Endothelial cell of umbilical vein (primary cell): ENCODE data around the gene TEAD4. TPM values are rescaled to one million over a fixed set of nuclear protein-coding genes. Genes with fewer than 3 reads are reported as not detected.

ENCODE experiments used
- BruUV-seq: library from RNA; stranded (reverse); fragments of 400-500 nt; replicated peaks from 2 replicates; lab custom pipeline; 2021; lab: Mats Ljungman, UMichigan
- CTCF ChIA-PET: fragments of 300-600, 350-600 bp; sonication (Branson Sonifier 250); formaldehyde crosslinking; loops from one replicate; lab custom pipeline; 2021; ENCODE audit warnings: antibody characterized with exemption, inconsistent platforms; lab: Charles Lee
- POLR2A ChIA-PET: fragments of 300-600, 350-600 bp; sonication (Branson Sonifier 250); formaldehyde crosslinking; loops from one replicate; lab custom pipeline; 2021; ENCODE audit warnings: antibody characterized with exemption, inconsistent platforms; lab: Charles Lee
- DNase-seq: peaks from one replicate; pipeline ENCODE4 v3.0.0-alpha.2; 2011; ENCODE audit warnings: low read depth, low spot score
- FAIRE-seq: peaks from 2 replicates; lab custom pipeline; 2011; peaks lifted over from hg19 to GRCh38; lab: Jason Lieb, UNC
- H2AFZ ChIP-seq: 2 replicates; pipeline ENCODE4 v1.6.0; 2012; ENCODE audit warnings: low read depth, low read length, control low read depth, inconsistent platforms
- H3K27ac ChIP-seq: 2 replicates; pipeline ENCODE4 v1.5.1; 2011; ENCODE audit warnings: low read depth, mild to moderate bottlenecking, control low read depth, low read length, moderate library complexity; ENCODE audit not compliant: insufficient read depth
- H3K27me3 ChIP-seq, 2 experiments: 2 replicates each; pipeline versions ENCODE4 v1.6.0 to v1.6.1; 2011; ENCODE audit warnings: low read length in 2 of 2, mixed read lengths in 1 of 2; ENCODE audit not compliant: control insufficient read depth in 2 of 2, insufficient read depth in 2 of 2
- H3K36me3 ChIP-seq, 2 experiments: 2 replicates in 1 of 2; 3 replicates in 1 of 2; pipeline ENCODE4 v1.5.1; 2011; ENCODE audit warnings: low read length in 2 of 2, mild to moderate bottlenecking in 1 of 2, moderate library complexity in 1 of 2; ENCODE audit not compliant: control insufficient read depth in 2 of 2, insufficient read depth in 2 of 2; ENCODE audit errors: extremely low read depth in 1 of 2
- H3K4me1 ChIP-seq: 3 replicates; pipeline ENCODE4 v1.5.1; 2011; ENCODE audit warnings: mild to moderate bottlenecking, low read length; ENCODE audit not compliant: control insufficient read depth, insufficient read depth; ENCODE audit errors: extremely low read depth
- H3K4me2 ChIP-seq: 2 replicates; pipeline ENCODE4 v1.6.1; 2011; ENCODE audit warnings: low read length, control low read depth, mixed read lengths; ENCODE audit not compliant: insufficient read depth
- H3K4me3 ChIP-seq, 3 experiments: fragments of 200-600 bp in 1 of 3; sonication (generic), shearing (Covaris generic) in 1 of 3; replicated peaks in 1 of 3; 2 replicates each; pipeline ENCODE4 v1.5.1; 2011 to 2016; ENCODE audit warnings: control low read depth in 3 of 3, low read length in 3 of 3, mild to moderate bottlenecking in 2 of 3, inconsistent platforms in 1 of 3, low read depth in 1 of 3, moderate library complexity in 1 of 3; ENCODE audit not compliant: insufficient read depth in 1 of 3
- H3K79me2 ChIP-seq: 2 replicates; pipeline ENCODE4 v1.6.0; 2012; ENCODE audit warnings: low read length, inconsistent platforms; ENCODE audit not compliant: control insufficient read depth, insufficient read depth
- H3K9ac ChIP-seq: replicated peaks from 2 replicates; pipeline ENCODE3; 2011; ENCODE audit warnings: low read length, control low read depth; ENCODE audit not compliant: insufficient read depth; ENCODE audit errors: extremely low read depth
- H3K9me1 ChIP-seq: replicated peaks from 3 replicates; pipeline ENCODE4 v1.6.0; 2011; ENCODE audit warnings: mild to moderate bottlenecking, low read length; ENCODE audit not compliant: control insufficient read depth, insufficient read depth; ENCODE audit errors: extremely low read depth
- H3K9me3 ChIP-seq: replicated peaks from 2 replicates; pipeline ENCODE4 v1.5.1; 2012; ENCODE audit warnings: low read length, inconsistent platforms; ENCODE audit not compliant: control insufficient read depth, insufficient read depth
- H4K20me1 ChIP-seq: replicated peaks from 2 replicates; pipeline ENCODE3; 2011; ENCODE audit warnings: mild to moderate bottlenecking, low read length; ENCODE audit not compliant: control insufficient read depth, insufficient read depth; ENCODE audit errors: extremely low read depth
- EZH2 ChIP-seq: IDR thresholded peaks from 2 replicates; pipeline ENCODE4 v1.6.1; 2012; ENCODE audit warnings: borderline replicate concordance, low read depth, mild to moderate bottlenecking, moderate library complexity, low read length, inconsistent platforms; ENCODE audit not compliant: severe bottlenecking
- FOS ChIP-seq: IDR thresholded peaks from 2 replicates; pipeline ENCODE4 v1.6.1; 2011; ENCODE audit warnings: mild to moderate bottlenecking, low read length, moderate library complexity, borderline replicate concordance; ENCODE audit not compliant: insufficient read depth
- GATA2 ChIP-seq: IDR thresholded peaks from 2 replicates; pipeline ENCODE4 v1.7.0; 2011; ENCODE audit warnings: low read depth, mild to moderate bottlenecking, moderate library complexity, mixed read lengths, low read length; ENCODE audit not compliant: insufficient read length, insufficient read depth
- JUN ChIP-seq: IDR thresholded peaks from 2 replicates; pipeline ENCODE4 v1.6.1; 2011; ENCODE audit warnings: borderline replicate concordance, low read depth; ENCODE audit not compliant: insufficient read length, insufficient read depth
- MAX ChIP-seq: IDR thresholded peaks from 2 replicates; pipeline ENCODE4 v1.6.1; 2011; ENCODE audit not compliant: insufficient read depth, insufficient read length
- MYC ChIP-seq: IDR thresholded peaks from one replicate; pipeline ENCODE4 v1.6.1; 2011; ENCODE audit warnings: mild to moderate bottlenecking, low read depth, low read length
- POLR2A ChIP-seq: IDR thresholded peaks from 2 replicates; pipeline ENCODE4 v1.6.1; 2012; ENCODE audit warnings: low read depth, mild to moderate bottlenecking, control low read depth, low read length
- POLR2AphosphoS5 ChIP-seq: IDR thresholded peaks from 2 replicates; pipeline ENCODE4 v1.6.1; 2012; ENCODE audit warnings: low read depth, mild to moderate bottlenecking, control low read depth, low read length, moderate library complexity; ENCODE audit not compliant: insufficient read depth
- dilution Hi-C: fragments of 300-500 bp; cut with MboI; formaldehyde crosslinking; loops from one replicate; pipeline ENCODE4 v1.15.0; 2019; ENCODE audit warnings: low sequenced_read_pairs; ENCODE audit not compliant: extremely low pct_ligation_motif_present
- intact Hi-C: fragments of 100-400 bp; cut with micrococcal nuclease; formaldehyde crosslinking; loops from one replicate; pipeline ENCODE4 v1.10.0; 2022
- polyA plus RNA-seq, 4 experiments: library from polyadenylated mRNA; depleted of rRNA in 3 of 4; stranded (reverse) in 3 of 4; unstranded in 1 of 4; fragments of >200 nt; gene quantifications; 2 replicates each; pipeline versions ENCODE4 v1.2.1 to v1.2.3, GENCODE V29; 2011 to 2012; ENCODE audit warnings: missing spikeins in 1 of 4
- total RNA-seq: library from RNA; stranded (reverse); gene quantifications from 2 replicates; pipeline ENCODE4 v1.2.3, GENCODE V29; 2021
- TF ChIP-seq, protein P1 (sequence below), 2 donors: IDR thresholded peaks; 1 replicate in 1 of 2; 2 replicates in 1 of 2; pipeline ENCODE4 v1.5.1; 2011; ENCODE audit warnings: low read length in 2 of 2, mild to moderate bottlenecking in 2 of 2, moderate library complexity in 2 of 2, control low read depth in 1 of 2, inconsistent platforms in 1 of 2, low read depth in 1 of 2; ENCODE audit not compliant: insufficient read depth in 1 of 2; ENCODE audit errors: extremely low read depth in 1 of 2

The TEAD4 gene
- total and polyA plus RNA-seq, 2 donors (not counting 3 experiments of a cell fraction or from before 2014, with no cell fraction given) = 34.4 to 46.0 TPM

DNA sequence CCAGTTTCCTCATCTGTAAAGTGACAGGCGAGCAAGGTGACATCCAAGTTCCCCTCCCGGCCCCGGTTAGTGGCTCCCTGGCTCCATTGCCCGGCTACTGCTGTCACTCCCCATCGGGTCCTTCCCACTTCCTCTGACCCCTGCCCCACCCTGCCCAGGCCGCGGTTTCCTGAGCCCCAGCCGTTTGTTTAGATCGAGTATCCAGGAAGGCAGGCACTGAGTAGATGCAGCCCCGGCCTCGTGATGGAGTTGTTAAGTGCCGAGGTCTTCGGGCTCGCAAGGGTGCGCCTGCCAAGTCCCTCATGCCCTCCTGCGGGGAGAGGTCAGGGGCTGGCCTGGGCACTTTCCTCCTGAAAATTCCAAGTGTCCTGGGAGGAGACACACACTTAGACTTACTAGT lies 55.4 kb downstream of the TEAD4 start:
- no peak overlapping the region for H3K4me2 ChIP-seq
- no peaks in the 10 kb centered on the region for H3K27me3 ChIP-seq
- no peaks in the 10 kb centered on the region for H4K20me1 ChIP-seq
- H3K36me3 ChIP-seq = peaks cover 0 to 18% of the 10 kb centered on the region in 2 experiments
- H2AFZ ChIP-seq = peak overlapping the region; percentile 34
- H3K9ac ChIP-seq = no peak overlapping the region
- no peak for TF ChIP-seq EZH2
- TF ChIP-seq MAX = no peak
- TF ChIP-seq, protein P1, sequence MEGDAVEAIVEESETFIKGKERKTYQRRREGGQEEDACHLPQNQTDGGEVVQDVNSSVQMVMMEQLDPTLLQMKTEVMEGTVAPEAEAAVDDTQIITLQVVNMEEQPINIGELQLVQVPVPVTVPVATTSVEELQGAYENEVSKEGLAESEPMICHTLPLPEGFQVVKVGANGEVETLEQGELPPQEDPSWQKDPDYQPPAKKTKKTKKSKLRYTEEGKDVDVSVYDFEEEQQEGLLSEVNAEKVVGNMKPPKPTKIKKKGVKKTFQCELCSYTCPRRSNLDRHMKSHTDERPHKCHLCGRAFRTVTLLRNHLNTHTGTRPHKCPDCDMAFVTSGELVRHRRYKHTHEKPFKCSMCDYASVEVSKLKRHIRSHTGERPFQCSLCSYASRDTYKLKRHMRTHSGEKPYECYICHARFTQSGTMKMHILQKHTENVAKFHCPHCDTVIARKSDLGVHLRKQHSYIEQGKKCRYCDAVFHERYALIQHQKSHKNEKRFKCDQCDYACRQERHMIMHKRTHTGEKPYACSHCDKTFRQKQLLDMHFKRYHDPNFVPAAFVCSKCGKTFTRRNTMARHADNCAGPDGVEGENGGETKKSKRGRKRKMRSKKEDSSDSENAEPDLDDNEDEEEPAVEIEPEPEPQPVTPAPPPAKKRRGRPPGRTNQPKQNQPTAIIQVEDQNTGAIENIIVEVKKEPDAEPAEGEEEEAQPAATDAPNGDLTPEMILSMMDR (IDR thresholded peaks at IDR 0.05; ENCODE audit: extremely low read depth in 1 of 2, insufficient read depth in 1 of 2, low read depth in 1 of 2, low read length in 2 of 2) = no peak
- TF ChIP-seq MYC = no peak
- no peak for TF ChIP-seq POLR2AphosphoS5
- no peak for TF ChIP-seq POLR2A
- TF ChIP-seq JUN = no peak
- no peak for TF ChIP-seq FOS
- no peak for TF ChIP-seq GATA2
- FAIRE-seq (peak; percentile 81), DNase-seq (no peak)
- BruUV-seq = no TSS peak
- H3K27ac ChIP-seq = peak overlapping the region; percentile 45
- no peaks in the 10 kb centered on the region for H3K9me3 ChIP-seq
- H3K79me2 ChIP-seq = no peaks in the 10 kb centered on the region
- no peak overlapping the region for H3K4me3 ChIP-seq
- intact Hi-C loops = loop anchor here (2.0 kb wide), 2 partner anchors 18 to 56 kb away; partner anchors contain the start of gene TEAD4
- CTCF ChIA-PET = interaction anchor here (0.9 to 1.5 kb wide), 2 partner anchors 27 to 40 kb away, joined by 3 to 4 read pairs; no protein-coding TSS in a partner anchor
- peaks cover 20% of the 10 kb centered on the region for H3K4me1 ChIP-seq
- dilution Hi-C loops = no loop called here
- POLR2A ChIA-PET = no interaction called here
- H3K9me1 ChIP-seq = no peaks in the 10 kb centered on the region
